ENCODE results near the gene TRA2B.

DNA sequence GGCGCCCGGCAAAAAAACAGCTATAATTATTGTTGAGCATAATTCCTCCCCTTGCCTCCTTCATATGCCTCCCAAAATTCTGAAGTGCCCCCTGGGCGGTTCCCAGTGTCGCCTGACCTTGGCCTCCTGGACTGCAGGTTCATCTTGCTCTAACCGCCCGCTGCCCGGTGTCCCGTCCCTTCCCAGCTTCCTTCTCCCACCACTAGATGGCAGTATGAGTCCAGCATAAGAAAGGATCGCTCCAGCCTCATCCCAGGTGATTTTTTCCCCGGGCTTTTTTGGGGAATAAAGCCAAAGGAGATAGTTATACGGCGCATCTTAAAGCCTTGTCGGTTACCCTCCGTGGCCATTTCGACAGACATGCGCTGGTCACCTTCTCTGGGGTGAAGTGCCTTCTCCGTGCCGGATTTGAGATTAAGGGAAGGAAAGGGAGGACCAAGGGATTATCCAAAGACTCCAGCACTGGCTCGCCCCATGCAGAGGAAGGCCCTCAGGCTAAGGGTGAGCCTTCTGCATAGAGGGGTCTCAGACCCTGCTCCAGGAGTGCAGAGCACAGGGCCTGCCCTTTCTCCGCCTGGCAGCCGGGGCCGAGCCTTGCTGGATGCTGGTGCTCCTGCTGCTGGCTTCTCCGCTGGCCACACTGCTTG is 45.8 kb upstream of the TRA2B start:
- no peak for TF ChIP-seq POLR2AphosphoS5 (IDR thresholded peaks at IDR 0.05; ENCODE audit: low read depth, low read length)
- TF ChIP-seq, protein P1, sequence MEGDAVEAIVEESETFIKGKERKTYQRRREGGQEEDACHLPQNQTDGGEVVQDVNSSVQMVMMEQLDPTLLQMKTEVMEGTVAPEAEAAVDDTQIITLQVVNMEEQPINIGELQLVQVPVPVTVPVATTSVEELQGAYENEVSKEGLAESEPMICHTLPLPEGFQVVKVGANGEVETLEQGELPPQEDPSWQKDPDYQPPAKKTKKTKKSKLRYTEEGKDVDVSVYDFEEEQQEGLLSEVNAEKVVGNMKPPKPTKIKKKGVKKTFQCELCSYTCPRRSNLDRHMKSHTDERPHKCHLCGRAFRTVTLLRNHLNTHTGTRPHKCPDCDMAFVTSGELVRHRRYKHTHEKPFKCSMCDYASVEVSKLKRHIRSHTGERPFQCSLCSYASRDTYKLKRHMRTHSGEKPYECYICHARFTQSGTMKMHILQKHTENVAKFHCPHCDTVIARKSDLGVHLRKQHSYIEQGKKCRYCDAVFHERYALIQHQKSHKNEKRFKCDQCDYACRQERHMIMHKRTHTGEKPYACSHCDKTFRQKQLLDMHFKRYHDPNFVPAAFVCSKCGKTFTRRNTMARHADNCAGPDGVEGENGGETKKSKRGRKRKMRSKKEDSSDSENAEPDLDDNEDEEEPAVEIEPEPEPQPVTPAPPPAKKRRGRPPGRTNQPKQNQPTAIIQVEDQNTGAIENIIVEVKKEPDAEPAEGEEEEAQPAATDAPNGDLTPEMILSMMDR (IDR thresholded peaks at IDR 0.05), result peak; percentile 92
- TF ChIP-seq SIN3A (IDR thresholded peaks at IDR 0.05; ENCODE audit: borderline replicate concordance, insufficient read depth, low read depth, low read length), result no peak

Data from Panc1 (cell line).